Right lobe of liver (tissue), 4 donors: Measurements from ENCODE around the gene MAP2K2.

ENCODE experiments used
- CTCF ChIP-seq, 4 donors: fragments of 200-600 bp in 3 of 4; fragments of 450-650 bp in 1 of 4; IDR thresholded peaks; one replicate each; pipeline versions ENCODE4 v1.5.1 to v1.8.0; 2016 to 2022; ENCODE audit warnings: antibody characterized with exemption in 4 of 4, mild to moderate bottlenecking in 2 of 4
- POLR2A ChIP-seq: fragments of 450-650 bp; IDR thresholded peaks from one replicate; pipeline ENCODE4 v1.6.1; 2017; ENCODE audit warnings: antibody characterized with exemption, mild to moderate bottlenecking
- donor health status: DM: no; HTN: no; CAD: no.
- donor health status: DM: no; HTN: no; CAD: no.
- donor health status: DM: no; HTN: yes; CAD: no.

- TF ChIP-seq CTCF (IDR thresholded peaks at IDR 0.05) = no peak
- TF ChIP-seq POLR2A = no peak
These were observed 57.7 kb downstream of the MAP2K2 start for GRCh38 chr19:4066176-4066606.
